Stimulated activated CD4-positive, alpha-beta T cell treated with anti-CD3 and anti-CD28 coated beads, Interleukin-4, amount 100 ng/mL, for 1 hour (primary cell): ENCODE results near the gene LIN52.
"Not testable (repeated sequence)": the region's sequence is repeated elsewhere in the genome, so short reads cannot be mapped to it uniquely, and the experiment has no call there.

ENCODE experiments used
- DNase-seq: peaks from one replicate; pipeline ENCODE4 v3.0.0-alpha.2; 2020

Gene LIN52

GRCh38 chr14:74111395-74112216 lies 26.9 kb downstream of the LIN52 start:
- not testable (repeated sequence) for DNase-seq

DNA sequence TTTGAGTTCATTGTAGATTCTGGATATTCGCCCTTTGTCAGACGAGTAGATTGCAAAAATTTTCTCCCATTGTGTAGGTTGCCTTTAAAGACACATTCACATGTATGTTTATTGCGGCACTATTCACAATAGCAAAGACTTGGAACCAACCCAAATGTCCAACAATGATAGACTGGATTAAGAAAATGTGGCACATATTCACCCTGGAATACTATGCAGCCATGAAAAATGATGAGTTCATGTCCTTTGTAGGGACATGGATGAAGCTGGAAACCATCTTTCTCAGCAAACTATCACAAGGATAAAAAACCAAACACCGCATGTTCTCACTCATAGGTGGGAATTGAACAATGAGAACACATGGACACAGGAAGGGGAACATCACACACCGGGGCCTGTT lies 40.7 kb downstream of the LIN52 start:
- DNase-seq, result not testable (repeated sequence)

GRCh38 chr14:74126315-74127013 lies 41.7 kb downstream of the LIN52 start:
- DNase-seq, result no peak

DNA sequence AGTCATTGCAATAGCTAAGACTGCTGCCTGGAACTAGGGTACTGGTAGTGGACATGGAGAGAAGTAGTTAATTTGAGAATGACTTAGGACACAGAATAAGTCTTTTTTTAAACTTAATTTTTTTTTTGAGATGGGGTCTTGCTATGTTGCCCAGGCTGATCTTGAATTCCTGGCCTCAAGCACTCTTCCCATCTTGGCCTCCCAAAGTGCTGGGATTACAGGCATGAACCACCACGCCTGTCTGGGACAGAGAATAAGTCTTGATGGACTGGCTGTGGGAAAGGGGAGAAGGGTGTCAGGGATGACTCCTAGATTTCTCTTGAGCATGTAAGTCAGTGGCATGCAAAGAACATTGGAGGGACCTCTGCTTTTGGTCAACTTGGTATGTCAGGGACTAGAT lies 42.9 kb downstream of the LIN52 start:
- DNase-seq, result no peak

DNA sequence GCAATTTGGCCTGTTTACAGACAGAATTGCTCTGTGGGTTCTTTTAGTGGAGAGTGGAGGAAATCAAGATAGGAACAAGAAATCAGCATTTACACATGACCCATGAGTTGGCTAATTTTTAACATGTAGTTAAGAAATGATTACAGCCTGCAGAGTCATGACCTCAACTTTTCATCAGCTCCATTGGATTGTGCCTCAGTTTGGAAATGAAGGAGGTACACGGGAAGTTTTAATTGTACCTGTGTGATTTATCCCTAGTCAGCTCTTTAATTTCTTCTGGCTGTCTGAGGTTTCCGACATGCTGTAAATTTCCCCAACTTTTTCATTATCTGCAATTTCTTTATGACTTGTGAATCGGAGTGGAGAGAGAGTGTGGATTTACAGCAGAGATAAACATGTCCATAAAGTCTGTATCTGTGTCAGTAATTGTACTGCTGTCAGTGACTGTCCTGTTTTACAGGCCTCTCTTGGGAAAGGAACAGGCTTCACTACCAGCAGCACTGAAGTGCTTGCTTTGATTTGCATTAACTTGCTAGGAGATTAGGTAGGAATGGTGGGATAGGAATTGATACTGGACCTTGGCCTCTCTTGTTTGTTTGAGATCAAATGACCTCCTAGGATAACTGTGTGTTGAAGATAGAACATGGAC lies 49.2 kb downstream of the LIN52 start:
- DNase-seq, result no peak

DNA sequence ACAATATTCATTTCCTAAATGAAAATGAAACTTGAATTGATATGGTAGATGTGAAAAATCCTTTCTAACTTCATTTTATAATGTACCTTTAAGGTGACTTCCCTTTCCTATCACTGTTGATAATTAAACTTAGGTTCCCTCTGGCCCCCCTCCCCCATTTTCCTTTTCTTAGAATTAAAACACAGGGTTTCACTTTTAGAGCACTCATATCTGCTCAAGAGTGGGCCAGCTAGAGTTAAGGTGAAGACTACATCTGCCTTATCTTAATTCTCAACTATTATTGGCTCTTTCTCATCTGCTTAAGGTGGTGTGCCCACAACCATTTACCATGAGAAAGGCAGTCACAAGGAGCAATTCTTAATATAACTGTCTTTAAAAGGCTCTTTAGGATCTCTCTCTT lies 49.7 kb downstream of the LIN52 start:
- DNase-seq, result no peak

- no peak for DNase-seq
These were observed 50.7 kb downstream of the LIN52 start for GRCh38 chr14:74135426-74135825.

DNA sequence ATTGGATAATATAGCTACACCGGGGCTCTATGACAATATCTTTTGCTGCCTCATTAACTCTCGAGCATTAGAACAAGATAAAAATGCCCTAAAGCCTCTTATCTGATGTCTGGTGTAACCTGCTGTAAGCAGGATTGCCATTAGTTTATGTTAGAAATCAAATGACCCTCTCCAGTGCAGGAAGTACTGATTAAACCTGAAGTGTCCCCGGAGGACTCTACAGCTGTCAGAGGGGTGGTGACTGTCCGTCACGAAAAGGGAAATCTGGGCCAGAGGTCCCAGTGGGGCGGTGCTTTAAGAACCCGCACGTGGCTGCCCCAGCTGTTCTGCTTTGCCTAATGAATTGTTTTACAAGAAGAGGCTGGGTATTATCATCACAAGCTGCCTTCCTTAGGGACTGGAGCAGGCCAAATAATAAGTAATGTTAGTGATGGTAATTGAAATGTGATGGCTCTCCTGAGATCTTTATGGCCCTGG lies 55.7 kb downstream of the LIN52 start:
- no peak for DNase-seq

- no peak for DNase-seq
These were observed 56.9 kb downstream of the LIN52 start for GRCh38 chr14:74141703-74142102.

DNA sequence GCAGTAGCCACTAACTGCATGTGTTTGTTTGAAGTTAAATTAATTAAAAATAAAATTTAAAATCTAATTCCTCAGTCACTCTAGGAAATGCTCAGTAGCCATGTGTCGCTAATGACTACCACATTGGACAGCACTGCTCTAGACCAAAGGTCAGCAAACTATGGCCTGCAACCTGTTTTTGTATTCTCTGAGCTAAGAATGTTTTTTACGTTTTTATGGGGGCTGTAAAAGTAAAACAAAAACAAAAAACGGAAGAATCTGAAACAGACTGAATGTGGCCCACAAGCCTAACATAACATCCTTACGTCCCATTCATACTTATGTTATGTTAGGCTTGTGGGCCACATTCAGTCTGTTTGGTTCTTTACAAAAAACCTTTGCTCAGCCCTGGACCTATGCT lies 57.8 kb downstream of the LIN52 start:
- DNase-seq, result no peak

GRCh38 chr14:74144789-74145188 lies 60.0 kb downstream of the LIN52 start:
- DNase-seq, result no peak

- DNase-seq, result no peak
These were observed 62.8 kb downstream of the LIN52 start for GRCh38 chr14:74147571-74147970.

DNA sequence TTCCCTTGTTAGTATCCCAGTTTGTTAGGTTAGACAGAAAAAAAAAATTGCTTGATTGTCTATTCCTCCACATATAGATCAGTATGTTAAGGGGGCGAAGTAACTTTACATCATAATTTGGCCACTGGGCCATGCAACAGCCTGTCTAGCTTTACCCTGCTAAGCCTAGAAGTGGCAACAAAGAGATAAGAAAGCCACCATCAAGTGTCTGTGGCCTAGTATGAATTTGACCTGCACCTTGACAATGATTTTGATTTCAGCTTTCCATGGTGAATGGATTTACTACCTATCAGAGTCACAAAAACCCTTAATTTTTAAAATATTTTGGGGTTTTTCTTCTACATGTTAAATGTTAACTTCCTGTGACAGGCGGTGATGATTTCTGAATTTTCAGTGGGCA lies 63.9 kb downstream of the LIN52 start:
- no peak for DNase-seq

DNA sequence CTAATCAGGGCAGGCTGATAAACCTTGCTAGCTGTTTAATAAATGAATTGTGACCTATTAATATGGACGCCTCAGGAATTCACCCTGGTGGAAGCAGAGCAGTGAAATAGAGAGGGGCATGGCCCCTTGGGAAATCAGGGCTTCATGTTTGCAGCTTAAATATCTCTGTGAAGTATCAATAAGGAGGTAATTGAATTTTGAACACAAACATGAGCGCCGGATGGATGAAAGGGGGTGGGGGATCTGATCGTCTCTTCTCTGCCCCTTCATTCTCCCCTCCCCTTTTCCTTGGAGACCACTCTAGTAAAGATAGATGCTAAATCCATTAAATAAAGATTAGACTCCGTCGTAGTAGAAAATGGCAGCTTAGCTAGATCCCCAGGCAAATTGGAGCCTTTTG lies 70.5 kb downstream of the LIN52 start:
- no peak for DNase-seq

- DNase-seq, result no peak
These were observed 71.0 kb downstream of the LIN52 start for GRCh38 chr14:74155749-74156148.

GRCh38 chr14:74160763-74161162 lies 76.0 kb downstream of the LIN52 start:
- no peak for DNase-seq

DNA sequence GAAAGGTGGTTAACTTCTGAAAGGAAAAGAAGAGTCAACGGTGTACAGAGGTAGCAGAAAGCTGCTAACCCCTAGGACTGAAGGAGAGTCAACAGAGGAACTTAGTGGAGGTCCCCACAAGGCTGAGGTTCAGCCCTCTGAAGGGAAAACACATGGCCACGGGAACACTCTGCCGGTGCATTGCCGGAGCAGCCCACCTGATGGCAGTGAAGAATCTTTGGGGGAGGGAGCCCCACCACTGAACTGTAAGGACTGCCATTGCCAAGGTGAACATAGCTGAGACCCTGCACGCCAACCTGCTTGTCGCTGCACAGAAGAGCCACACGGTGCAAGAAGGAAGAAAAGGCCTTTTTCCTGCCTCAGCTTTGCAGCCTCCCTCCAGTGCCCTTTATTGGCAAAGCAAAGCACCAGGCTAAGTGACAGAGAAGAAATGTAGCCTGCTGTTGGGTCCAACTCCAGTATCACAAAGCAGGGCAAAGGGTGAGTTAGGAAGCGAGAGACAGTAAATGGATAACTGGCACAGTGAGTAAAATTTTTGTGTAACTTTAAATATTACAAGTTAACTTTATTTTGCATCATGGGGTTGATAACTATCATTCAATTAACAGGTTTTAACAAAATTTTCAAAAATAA lies 76.9 kb downstream of the LIN52 start:
- no peak for DNase-seq

DNA sequence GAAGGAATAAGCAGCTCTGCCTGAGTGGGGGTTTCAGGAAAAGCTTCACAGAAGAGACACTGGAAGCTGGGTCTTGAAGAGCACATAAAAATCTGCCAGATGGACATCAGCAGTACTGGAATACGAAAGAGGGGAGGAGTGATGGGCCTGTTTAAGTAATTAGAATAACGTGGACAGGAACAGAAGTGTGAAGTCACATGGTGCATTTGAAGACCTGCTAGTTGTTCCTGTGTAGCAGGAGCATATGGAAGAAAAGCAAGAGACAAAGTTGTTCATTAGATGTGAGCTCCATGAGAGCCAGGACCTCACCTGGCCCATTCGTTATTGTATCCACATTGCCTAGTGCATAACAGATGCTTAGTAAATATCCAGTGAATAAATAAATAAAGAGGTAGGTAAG lies 85.2 kb downstream of the LIN52 start:
- no peak for DNase-seq

GRCh38 chr14:74176400-74176793 lies 91.6 kb downstream of the LIN52 start:
- no peak for DNase-seq

DNA sequence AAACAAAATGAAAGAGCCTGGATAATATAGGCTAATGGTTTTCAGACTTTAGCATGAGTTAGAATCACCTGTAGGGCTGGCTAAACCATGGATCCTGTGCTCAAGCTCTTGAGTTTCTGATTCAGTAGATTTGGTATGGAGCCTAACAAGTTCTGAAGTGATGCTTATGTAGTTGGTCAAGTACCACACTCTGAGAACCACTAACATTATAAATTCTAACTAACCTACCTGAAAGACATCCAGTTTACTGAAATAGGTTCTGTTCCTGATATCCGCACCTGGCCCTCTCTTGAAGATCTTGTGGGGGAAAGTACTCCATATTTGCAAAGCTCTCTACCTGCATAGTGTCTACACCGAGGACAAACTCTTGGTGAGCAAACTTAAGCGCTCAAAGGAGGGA lies 95.1 kb downstream of the LIN52 start:
- DNase-seq, result no peak

- no peak for DNase-seq
These were observed 106.3 kb downstream of the LIN52 start for GRCh38 chr14:74190927-74191575.

DNA sequence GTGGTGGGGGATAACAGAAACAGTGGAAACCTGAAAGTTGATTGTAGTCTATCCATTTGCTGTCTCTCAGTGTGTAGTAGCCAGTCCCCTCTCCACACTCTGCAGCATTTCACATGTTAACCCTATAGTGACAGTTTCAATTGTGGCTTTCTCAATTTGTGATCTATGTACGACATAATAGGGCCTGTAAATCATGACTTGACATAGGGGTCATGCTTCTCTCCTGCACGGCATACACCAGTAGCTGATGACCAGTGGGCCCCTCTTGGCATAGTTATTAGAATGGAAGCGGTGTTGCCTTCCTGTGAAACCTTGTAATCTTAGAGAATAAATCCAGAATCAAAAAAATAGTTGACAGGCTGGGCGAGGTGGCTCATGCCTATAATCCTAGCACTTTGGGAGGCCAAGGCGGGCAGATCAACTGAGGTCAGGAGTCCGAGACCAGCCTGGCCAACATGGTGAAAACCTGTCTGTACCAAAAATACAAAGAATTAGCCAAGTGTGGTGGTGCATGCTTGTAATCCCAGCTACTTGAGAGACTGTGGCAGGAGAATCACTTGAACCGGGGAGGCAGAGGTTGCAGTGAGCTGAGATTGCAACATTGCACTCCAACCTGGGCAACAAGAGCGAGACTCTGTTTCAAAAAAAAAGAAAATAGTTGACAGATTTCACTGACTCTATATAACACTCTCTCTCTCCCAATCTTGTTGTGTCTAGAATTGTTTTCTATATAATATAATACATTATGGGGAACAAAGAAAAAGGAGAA lies 109.9 kb downstream of the LIN52 start:
- DNase-seq, result no peak
